Activated CD8-positive, alpha-beta memory T cell treated with anti-CD3 and anti-CD28 coated beads for 1 hour (primary cell): ENCODE measurements around the gene COX7B2.

Experiments used
- DNase-seq, 2 donors: peaks; one replicate each; pipeline ENCODE4 v3.0.0-alpha.2; 2020; ENCODE audit warnings: low read depth in 1 of 2; ENCODE audit errors: extremely low read depth in 1 of 2

Gene COX7B2

GRCh38 chr4:46730075-46730474 is 179.0 kb downstream of the COX7B2 start:
- DNase-seq: no peak

GRCh38 chr4:46720055-46720454 is 189.0 kb downstream of the COX7B2 start:
- DNase-seq: no peak

GRCh38 chr4:46717950-46718349 is 191.1 kb downstream of the COX7B2 start:
- DNase-seq: no peak

DNA sequence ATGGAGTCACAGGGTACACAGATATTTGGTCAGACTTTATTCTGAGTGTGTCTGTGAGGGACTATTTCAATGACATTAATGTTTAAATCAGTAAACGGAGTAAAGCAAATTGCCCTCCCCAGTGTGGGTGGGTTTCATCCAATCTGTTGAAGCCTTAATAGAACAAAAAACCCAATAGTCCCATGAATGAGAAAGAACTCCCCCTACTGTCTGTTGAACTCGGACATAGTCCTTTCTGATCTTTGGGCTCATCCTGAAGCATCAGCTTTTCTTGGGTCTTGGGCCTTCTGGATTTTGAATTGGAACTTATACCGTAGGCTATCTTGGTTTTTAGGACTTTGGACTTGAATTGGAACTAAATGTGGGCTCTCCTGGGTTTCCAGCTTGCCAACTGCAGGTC is 193.6 kb downstream of the COX7B2 start:
- no peak for DNase-seq

DNA sequence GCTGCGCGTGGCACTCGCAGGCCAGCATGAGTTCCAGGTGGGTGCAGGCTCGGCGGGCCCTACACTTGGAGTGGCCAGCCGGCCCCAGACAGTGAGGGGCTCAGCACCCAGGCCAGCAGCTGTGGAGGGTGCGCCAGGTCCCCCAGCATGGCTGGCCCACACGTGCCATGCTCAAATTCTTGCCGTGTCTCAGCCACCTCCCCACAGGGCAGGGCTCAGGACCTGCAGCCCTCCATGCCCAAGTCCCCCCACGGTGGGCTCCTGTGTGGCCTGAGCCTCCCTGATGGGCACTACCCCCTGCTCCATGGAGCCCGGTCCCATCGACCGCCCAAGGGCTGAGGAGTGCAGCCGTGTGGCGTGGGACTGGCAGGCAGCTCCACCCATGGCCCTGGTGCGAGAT is 210.2 kb downstream of the COX7B2 start:
- DNase-seq: no peak
